B cell (primary cell): ENCODE measurements around the gene MARCHF10.

Source experiments
- CTCF ChIP-seq: fragments of 200-600 bp; IDR thresholded peaks from one replicate; pipeline ENCODE4 v1.8.0; 2022; ENCODE audit warnings: antibody characterized with exemption, mild to moderate bottlenecking
- EZH2 ChIP-seq: IDR thresholded peaks from 2 replicates; pipeline ENCODE4 v1.6.1; 2012; ENCODE audit warnings: borderline replicate concordance, low read depth, mild to moderate bottlenecking, moderate library complexity, low read length; ENCODE audit not compliant: insufficient read depth, poor library complexity, severe bottlenecking

GRCh38 chr17:62780951-62781350 is 27.2 kb downstream of the MARCHF10 start:
- TF ChIP-seq CTCF (no peak), EZH2 (no peak)
